ENCODE data around the gene RGS6.

RGS6 gene

DNA sequence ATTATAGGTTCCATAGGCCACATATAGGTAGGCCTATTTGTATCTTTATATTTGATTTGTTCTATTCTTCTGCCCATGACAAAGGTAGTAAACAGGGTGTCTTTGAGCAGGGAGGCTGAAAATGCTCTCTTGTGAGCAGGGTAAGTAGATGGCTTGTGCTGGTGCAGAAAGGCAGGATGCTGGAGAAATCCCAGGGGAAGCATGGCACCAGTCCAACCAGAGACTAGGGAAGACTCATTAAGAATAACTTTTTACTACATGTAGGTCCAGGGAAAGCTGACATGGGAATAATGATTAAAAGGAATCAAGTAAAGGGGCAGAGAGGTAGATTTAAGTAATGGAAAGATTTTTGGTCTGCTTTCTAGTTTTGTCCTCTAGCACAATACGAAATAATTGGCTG is 245.0 kb downstream of the RGS6 start:
- Histone ChIP-seq H3K4me2 (no peak overlapping the region), H3K4me1 (ENCODE audit: low read depth, poor library complexity, severe bottlenecking) (no peaks in the 10 kb centered on the region), H3K36me3 (ENCODE audit: insufficient read depth) (no peaks in the 10 kb centered on the region), H3K79me2 (ENCODE audit: insufficient read depth, low read depth) (no peaks in the 10 kb centered on the region), H3K27me3 (ENCODE audit: insufficient read depth, low read depth) (no peaks in the 10 kb centered on the region), H3K9ac (no peak overlapping the region), H3K27ac (no peak overlapping the region), H4K20me1 (ENCODE audit: insufficient read depth) (no peaks in the 10 kb centered on the region), H3K4me3 (IDR thresholded peaks at IDR 0.05; ENCODE audit: insufficient read depth, low read depth, low read length) (no peak overlapping the region), H2AFZ (ENCODE audit: low read depth) (no peak overlapping the region)
- TF ChIP-seq, protein P1, sequence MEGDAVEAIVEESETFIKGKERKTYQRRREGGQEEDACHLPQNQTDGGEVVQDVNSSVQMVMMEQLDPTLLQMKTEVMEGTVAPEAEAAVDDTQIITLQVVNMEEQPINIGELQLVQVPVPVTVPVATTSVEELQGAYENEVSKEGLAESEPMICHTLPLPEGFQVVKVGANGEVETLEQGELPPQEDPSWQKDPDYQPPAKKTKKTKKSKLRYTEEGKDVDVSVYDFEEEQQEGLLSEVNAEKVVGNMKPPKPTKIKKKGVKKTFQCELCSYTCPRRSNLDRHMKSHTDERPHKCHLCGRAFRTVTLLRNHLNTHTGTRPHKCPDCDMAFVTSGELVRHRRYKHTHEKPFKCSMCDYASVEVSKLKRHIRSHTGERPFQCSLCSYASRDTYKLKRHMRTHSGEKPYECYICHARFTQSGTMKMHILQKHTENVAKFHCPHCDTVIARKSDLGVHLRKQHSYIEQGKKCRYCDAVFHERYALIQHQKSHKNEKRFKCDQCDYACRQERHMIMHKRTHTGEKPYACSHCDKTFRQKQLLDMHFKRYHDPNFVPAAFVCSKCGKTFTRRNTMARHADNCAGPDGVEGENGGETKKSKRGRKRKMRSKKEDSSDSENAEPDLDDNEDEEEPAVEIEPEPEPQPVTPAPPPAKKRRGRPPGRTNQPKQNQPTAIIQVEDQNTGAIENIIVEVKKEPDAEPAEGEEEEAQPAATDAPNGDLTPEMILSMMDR (conservative IDR thresholded peaks at IDR 0.05; ENCODE audit: low read depth, low read length), result no peak

DNA sequence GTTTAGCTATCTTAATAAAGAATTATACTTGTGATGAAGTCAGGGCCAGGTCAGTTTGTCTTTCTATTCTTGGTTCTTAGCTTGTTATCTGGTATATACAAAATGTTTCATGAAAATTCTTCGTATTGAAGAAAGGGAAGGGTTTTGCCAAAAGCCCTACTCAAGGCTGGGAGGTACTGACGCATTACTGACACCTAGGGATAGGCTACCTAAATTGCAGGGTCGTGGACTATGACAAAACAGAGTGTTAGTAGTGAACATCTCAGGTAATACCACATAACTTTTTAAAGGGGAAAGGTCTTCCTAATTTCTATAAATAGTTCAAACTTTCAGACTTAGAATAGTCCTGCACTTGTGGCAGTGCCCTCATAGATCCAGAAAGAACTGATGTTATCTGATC is 246.3 kb downstream of the RGS6 start:
- Histone ChIP-seq H3K27me3 (ENCODE audit: insufficient read depth, low read depth) (no peaks in the 10 kb centered on the region), H3K27ac (no peak overlapping the region), H3K4me2 (no peak overlapping the region), H3K79me2 (ENCODE audit: insufficient read depth, low read depth) (no peaks in the 10 kb centered on the region), H2AFZ (ENCODE audit: low read depth) (no peak overlapping the region), H3K9ac (no peak overlapping the region), H4K20me1 (ENCODE audit: insufficient read depth) (no peaks in the 10 kb centered on the region), H3K4me1 (ENCODE audit: low read depth, poor library complexity, severe bottlenecking) (peaks cover 11% of the 10 kb centered on the region), H3K36me3 (ENCODE audit: insufficient read depth) (no peaks in the 10 kb centered on the region), H3K4me3 (IDR thresholded peaks at IDR 0.05; ENCODE audit: insufficient read depth, low read depth, low read length) (no peak overlapping the region)
- TF ChIP-seq, protein P1 (conservative IDR thresholded peaks at IDR 0.05; ENCODE audit: low read depth, low read length), result no peak

DNA sequence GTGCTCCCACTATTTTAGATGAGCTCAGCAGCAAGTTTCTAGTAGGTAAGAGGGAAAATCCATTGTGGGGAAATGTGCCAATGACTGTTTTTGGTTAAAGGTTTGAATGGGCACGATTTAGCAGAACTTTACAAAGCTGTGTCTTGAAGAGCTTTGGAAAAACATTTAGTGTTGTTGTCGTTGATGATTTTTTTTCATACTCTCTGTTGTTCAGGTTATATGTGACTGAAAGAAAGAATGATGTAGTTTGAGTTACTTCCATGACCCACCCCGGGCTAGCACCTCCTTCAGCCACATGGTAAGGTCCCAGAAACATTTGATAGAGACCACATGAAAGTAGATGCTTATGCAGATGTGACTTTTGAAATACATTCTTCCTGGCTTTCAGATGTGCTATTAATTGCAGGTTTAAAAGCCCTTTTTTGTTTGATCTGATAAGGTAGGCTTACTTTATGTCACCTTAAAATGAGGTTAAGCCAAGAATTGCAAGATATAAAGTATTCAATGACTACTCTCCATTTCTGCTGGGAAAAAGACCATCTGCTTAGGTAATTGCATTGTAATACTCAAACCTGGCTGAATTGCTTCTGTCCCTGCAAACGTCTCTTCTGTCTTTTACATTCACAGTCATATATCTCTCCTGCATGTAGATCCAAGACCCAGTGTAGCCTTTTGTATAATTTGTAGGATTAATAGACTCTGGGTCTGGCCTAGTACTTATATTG is 250.6 kb downstream of the RGS6 start:
- Histone ChIP-seq H3K4me3 (IDR thresholded peaks at IDR 0.05; ENCODE audit: insufficient read depth, low read depth, low read length) (no peak overlapping the region), H3K27me3 (ENCODE audit: insufficient read depth, low read depth) (no peaks in the 10 kb centered on the region), H3K36me3 (ENCODE audit: insufficient read depth) (no peaks in the 10 kb centered on the region), H3K4me1 (ENCODE audit: low read depth, poor library complexity, severe bottlenecking) (peaks cover 11% of the 10 kb centered on the region), H3K27ac (no peak overlapping the region; the same call in 1 of the 2 replicates), H3K79me2 (ENCODE audit: insufficient read depth, low read depth) (no peaks in the 10 kb centered on the region), H4K20me1 (ENCODE audit: insufficient read depth) (no peaks in the 10 kb centered on the region), H3K4me2 (0 out of 2 replicates have a peak overlapping the region, but pooled peaks have one; percentile 9), H2AFZ (ENCODE audit: low read depth) (no peak overlapping the region), H3K9ac (no peak overlapping the region)
- TF ChIP-seq, protein P1 (conservative IDR thresholded peaks at IDR 0.05; ENCODE audit: low read depth, low read length), result no peak

DNA sequence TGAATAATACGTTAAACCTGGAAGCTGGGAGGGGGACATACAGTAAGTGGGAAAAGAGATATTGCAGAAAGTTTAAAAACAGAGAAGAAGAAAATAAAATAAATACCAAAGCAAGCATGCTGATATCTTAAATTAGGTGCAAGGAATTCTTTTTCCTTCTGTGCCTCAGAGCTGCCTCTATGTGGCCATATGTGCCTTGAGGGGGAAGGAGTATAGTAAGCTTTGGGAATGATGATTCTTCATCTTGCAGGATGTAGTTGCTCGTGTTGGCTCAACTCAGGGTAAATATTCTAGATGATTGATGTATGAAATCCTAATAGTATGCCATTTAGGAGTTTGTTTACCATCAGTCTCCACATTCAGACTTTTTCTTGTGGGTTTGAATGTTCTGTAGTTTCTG is 251.4 kb downstream of the RGS6 start:
- Histone ChIP-seq H3K4me1 (ENCODE audit: low read depth, poor library complexity, severe bottlenecking) (peaks cover 11% of the 10 kb centered on the region), H3K36me3 (ENCODE audit: insufficient read depth) (no peaks in the 10 kb centered on the region), H3K4me3 (IDR thresholded peaks at IDR 0.05; ENCODE audit: insufficient read depth, low read depth, low read length) (no peak overlapping the region), H2AFZ (ENCODE audit: low read depth) (no peak overlapping the region), H3K27ac (no peak overlapping the region), H3K9ac (no peak overlapping the region), H3K27me3 (ENCODE audit: insufficient read depth, low read depth) (no peaks in the 10 kb centered on the region), H3K4me2 (no peak overlapping the region), H3K79me2 (ENCODE audit: insufficient read depth, low read depth) (no peaks in the 10 kb centered on the region), H4K20me1 (ENCODE audit: insufficient read depth) (no peaks in the 10 kb centered on the region)
- TF ChIP-seq, protein P1 (conservative IDR thresholded peaks at IDR 0.05; ENCODE audit: low read depth, low read length), result no peak
